Fibroblast of skin of abdomen (primary cell): ENCODE data around the gene SUCLG2.

ENCODE experiments used
- DNase-seq: peaks from one replicate; pipeline ENCODE4 v3.0.0-alpha.2; 2013

Gene SUCLG2

GRCh38 chr3:67648701-67649100, 5.7 kb downstream of the SUCLG2 start:
- peak; percentile 36 for DNase-seq

DNA sequence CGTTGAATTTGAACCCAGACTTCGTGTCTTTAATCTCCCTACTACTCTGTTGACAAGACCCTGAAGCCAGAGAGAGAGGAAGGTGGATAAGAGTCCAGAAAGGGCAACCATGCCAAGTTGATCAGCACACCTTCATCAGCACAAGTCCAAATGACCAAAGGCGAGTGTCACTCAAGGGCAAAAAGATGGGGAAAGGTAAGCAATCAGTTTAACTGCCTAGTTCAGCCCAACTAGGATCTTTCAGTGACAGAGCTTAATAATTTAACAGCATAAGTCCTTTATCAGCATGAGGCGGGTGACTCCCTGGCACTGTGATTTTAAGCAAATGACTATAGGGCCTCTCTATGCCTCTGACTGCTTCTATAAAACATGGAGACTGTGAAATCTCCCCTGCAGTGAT, 6.2 kb downstream of the SUCLG2 start:
- DNase-seq, result no peak

GRCh38 chr3:67647390-67647878, 7.0 kb downstream of the SUCLG2 start:
- DNase-seq, result peak; percentile 96

GRCh38 chr3:67646586-67647234, 7.7 kb downstream of the SUCLG2 start:
- DNase-seq, result no peak

GRCh38 chr3:67644827-67645226, 9.6 kb downstream of the SUCLG2 start:
- no peak for DNase-seq

DNA sequence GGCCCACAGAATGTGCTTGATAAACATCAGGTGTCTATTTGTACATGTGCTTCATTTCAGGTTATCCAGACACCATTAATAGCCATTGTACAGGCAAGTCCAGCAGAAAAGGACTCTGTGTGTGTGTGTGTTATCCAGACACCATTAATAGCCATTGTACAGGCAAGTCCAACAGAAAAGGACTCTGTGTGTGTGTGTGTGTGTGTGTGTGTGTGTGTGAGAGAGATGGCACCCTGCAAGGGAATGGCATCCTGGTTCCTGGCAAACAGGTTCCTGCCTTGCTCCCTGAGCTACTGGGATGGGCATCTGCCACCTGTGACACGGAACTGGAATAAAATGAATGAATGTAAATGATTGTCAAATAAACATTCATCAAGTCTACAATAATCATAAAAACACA, 11.7 kb downstream of the SUCLG2 start:
- DNase-seq, result no peak

DNA sequence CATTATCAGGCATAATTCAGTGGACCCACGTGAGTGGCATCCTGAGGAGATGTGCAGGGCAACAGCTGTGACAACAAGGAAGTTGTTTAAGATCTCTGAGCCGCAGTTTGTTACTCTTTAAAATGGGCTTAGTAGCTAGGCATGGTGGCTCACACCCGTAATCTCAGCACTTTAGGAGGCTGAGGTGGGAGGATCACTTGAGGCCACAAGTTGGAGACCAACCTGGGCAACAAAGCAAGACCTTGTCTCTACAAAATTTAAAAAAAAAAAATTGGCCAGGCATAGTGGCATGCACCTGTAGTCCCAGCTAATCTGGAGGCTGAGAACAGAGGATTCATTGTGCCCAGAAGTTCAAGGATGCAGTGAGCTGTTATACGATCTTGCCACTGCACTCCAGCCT, 12.2 kb downstream of the SUCLG2 start:
- no peak for DNase-seq

- DNase-seq, result no peak
Observed at GRCh38 chr3:67641451-67641850, 13.0 kb downstream of the SUCLG2 start.

- DNase-seq, result peak; percentile 53
Observed at GRCh38 chr3:67640023-67640660, 14.3 kb downstream of the SUCLG2 start.

DNA sequence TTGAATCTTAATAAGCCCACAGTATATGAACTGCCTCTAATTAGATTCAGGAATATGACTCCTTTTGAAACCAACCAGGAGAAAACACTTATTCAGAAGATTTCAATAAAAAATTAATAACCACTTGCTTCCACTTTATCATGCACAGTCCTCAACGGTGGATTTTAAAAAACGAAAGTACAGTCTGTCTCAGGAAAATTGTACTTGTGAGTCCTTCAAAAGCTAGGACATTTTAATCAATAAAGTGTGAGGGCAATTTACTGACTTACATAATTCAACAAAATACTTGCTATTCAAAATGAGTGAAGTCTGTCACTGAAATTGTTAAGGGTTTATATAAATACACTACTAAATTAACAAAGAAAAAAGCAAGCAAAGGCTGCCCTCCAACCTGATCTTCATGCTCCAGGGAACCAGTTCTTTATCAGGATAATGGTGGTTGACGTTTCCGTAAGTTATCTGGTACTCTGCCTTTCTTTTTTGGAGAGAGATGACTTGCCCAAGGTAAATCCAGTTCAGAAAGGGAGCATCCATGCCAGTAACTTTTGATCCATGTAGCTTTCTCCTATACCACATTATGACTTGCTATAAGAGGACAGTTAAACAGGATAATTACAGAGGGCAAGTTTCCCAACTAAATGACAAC, 17.0 kb downstream of the SUCLG2 start:
- DNase-seq, result no peak

DNA sequence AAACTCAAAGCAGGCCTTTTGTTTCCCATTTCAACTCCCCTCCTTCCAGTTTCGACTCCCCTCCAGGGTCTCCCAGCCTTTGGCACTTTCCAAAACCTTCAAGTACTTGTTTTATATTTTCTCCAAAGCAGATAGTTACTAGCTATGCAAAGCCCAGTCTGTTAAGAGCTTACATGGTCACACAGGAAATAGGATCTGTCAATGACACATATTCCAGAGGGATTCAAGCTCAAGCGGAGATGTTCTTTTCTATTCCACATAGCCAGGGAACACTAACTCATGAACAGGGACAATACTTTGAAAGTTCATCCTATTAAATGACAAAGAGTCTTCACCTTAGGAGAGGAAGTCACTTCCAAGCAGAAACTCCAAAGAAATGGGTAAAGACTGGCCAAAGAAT, 18.6 kb downstream of the SUCLG2 start:
- DNase-seq, result no peak

DNA sequence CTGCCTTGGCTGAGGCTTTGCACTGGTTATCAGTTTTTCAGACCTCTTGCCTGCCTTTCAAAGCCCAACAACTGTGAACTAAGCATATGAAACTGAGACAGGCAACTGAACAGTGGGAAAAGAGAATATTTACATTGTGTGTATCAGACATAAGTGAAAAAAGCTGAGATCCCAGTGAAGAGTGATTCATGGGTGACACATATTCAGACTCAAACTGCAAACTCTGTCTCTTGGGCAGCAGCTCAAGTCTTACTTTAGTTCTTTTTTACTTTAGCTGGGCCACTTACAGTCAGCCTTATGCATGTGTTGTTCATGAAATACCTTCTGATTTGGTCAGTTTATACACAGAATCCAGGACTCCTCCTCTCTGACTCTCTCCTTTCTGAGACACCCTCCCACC, 19.2 kb downstream of the SUCLG2 start:
- DNase-seq, result peak; percentile 91

DNA sequence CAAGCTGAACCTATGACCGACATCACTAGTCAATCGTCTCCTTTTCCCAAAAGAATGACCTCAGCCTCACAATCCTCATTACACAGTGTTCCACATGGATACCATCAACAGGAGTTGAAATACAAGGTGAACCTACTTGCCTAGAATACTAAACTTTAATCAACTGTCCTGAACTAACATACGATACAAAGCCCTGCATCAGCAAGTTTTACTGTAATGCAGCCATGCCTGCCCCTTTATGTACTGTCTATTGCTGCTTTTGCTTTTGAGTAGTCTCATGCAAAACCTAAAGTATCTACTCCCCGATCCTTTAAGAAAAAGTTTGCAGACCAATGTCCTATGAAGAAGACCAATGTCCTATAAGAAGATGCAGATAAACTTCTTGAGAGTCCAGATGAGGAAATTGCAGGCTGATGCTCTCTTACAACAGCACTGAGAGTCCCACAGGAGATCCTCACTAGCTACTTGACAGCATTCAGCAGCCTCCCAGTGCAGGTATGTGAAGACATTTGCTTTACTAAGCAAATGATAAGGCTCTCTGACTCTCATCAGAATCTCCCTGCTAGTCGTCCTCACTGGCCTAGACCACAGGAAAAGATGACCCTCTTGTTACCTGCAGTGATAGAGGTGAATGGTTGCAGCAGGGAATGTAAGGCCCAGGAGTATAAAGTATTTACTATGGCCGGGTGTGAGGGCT, 23.6 kb downstream of the SUCLG2 start:
- no peak for DNase-seq

DNA sequence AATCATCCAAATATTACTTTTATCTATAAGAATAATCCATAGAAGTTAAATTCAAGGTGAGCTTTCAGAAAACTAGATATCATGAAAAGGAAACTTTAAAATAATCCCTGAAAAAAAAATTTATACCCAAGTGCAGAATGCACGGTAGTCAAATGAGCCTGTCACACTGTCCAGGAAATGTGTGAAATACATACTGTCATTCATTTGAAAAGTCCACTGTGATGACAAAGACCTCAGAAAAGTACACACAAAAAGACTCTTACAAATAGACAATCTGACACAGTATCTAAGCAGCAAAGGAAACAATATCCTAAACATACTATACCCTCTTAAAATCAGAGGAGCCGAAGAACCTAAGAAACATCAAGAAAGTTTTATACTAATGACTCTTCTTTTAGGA, 29.7 kb downstream of the SUCLG2 start:
- no peak for DNase-seq

DNA sequence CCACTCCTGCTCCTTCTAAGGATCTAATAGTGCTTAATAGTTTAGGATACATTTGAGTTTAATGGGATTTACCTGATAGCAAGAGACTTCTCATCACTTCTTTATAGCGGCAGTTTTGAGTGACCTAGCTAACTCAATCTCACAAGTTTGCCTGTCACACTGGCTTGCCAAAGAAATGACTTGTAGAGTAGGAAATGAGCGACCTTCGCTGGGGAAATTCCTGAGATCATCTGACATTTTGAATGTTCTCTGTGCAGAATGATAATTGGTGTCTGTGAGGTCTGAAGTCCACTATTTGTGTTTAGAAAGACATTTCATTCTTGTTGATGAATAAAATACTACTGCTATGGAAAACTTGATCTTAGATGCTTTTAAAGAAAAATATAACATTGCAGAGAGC, 30.3 kb downstream of the SUCLG2 start:
- DNase-seq, result no peak

DNA sequence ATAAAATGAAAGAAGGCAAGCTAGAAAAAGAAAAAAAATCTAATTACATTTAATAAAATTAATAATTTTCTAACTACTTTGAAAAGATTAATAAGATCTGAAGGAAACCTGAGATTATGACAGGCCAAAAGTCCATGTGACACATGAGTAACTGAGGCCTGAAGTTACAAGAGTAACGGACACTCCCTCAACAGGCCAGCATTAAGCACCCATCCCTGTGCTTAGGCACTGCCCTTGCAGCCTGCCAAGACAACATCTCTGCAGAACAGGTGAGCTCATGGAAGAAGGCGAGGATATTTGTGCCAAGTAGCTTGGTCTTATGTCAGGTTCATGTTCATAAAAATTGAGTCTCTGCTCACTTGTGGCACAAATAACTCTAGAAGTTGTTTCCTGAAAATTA, 31.8 kb downstream of the SUCLG2 start:
- DNase-seq, result no peak

DNA sequence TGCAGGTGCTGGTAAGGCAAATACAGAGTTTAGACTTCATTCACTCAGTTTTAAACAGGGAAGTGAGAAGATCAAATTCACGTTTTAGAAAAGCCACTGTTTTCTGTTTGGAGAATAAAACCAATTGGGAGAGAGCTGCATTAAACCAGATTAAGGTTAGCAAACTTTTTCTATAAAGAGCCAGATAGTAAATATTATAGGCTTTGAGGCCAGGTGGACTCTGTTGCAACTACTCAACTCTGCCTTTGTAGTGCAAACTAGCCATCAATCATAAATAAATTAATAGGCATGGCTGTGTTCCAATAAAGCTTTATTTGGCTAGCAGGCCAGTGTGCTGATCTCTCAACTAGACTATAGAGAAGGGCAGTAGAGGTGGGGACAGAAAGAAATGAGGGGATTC, 33.5 kb downstream of the SUCLG2 start:
- DNase-seq, result no peak

- DNase-seq, result no peak
Observed at GRCh38 chr3:67619991-67620390, 34.4 kb downstream of the SUCLG2 start.

DNA sequence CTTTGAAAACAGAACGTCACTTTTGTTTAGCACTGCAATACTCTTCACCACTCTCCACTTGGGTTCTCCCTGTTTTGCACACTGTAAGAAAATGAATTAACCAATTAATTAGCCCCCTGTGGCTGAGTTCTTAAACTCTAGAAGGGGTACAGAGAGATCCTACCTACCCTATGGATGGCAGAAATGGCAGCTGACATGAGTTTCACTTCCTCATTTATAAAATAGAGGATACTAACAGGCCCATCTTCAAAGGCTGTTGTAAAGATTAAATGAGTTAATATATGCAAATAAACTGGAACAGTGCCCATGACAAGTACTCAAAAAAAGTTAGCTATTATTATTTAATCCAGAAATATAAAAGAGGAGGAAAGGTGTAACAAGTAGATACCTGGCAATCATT, 36.9 kb downstream of the SUCLG2 start:
- DNase-seq, result no peak

DNA sequence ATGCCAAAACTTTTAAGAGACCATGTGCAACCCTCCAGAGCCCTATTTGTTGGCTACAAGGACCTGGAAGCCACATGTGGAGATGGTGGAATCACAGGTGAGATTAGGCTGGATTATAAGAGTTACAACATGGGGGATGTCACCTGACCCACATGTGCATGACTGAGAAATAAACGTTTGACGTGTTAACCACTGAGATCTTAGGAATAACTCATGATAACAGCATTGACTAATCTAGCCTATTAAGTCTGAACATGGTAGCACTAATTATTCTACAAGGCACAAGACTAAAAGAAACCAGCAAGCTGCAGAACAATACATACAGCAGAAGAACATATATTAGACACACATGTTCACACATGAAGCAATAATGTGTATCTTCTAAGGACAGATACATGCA, 38.4 kb downstream of the SUCLG2 start:
- no peak for DNase-seq

DNA sequence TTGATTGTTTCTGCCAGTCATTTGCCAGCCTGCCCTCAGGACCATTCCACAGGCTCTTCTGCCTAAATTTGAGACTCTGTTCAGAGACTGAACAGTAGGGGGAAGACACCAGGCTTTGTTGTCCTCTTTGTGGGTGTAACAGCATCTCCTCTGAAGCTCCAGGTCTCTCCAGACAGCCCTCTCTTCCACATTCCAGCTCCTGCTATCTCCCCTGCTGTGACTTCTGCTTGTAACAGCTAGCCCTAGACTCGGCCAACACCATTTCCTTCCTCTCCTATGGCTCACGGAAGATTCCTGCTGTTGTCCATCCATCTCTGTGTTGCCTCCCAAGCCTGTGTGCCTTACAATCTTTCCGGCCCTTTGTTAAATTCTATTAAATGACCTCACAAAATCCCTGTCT, 40.2 kb downstream of the SUCLG2 start:
- no peak for DNase-seq

- DNase-seq, result peak; percentile 80
Observed at GRCh38 chr3:67610458-67610857, 44.0 kb downstream of the SUCLG2 start.

GRCh38 chr3:67609709-67610108, 44.7 kb downstream of the SUCLG2 start:
- DNase-seq, result no peak

- DNase-seq, result no peak
Observed at GRCh38 chr3:67608034-67608433, 46.4 kb downstream of the SUCLG2 start.
